ENCODE measurements around the gene MEF2D.

The MEF2D gene

DNA sequence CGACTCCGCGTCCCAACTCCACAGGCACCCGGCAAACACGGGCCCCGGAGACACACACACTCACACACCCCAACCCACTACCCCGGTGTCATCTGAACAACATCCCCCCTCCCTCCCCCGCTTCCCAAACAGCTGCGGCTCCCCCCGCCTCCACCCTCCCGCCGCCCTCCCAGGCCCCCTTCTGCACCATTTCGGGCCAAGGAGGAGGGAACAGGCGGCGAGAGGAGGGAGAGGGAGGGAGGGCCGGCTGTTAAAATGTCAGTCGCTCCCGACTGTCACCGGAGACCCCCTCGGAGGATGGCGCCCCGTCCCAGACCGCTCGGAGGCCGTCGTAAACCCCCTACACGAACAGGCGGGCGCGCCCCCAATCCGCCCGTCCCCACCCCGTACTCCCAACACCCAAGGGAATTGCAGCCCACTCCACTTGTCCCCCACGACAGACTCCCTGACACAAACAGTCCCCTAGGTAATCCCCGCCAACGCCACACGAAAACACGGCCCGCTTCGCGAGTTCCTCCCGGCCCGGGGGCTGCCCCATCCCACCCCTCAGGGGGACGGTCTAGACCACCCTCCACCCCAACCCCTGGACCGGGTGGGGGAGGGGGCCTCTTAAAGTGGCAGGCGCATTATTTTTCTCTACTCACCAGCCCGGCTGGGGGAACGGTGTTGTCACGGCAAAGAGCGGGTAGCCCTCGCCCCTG, 583 bp downstream of the MEF2D start (continued):
- TF ChIP-seq REPIN1 (tag by site-specific recombination; IDR thresholded peaks at IDR 0.05; ENCODE audit: low read depth): no peak
- no peak for TF ChIP-seq ZFP41 (tag by site-specific recombination; IDR thresholded peaks at IDR 0.05; ENCODE audit: borderline replicate concordance)
- TF ChIP-seq MZF1 (tag by site-specific recombination; IDR thresholded peaks at IDR 0.05; ENCODE audit: borderline replicate concordance): peak; percentile 22; the same call in 1 of the 2 replicates
- TF ChIP-seq, protein P1, sequence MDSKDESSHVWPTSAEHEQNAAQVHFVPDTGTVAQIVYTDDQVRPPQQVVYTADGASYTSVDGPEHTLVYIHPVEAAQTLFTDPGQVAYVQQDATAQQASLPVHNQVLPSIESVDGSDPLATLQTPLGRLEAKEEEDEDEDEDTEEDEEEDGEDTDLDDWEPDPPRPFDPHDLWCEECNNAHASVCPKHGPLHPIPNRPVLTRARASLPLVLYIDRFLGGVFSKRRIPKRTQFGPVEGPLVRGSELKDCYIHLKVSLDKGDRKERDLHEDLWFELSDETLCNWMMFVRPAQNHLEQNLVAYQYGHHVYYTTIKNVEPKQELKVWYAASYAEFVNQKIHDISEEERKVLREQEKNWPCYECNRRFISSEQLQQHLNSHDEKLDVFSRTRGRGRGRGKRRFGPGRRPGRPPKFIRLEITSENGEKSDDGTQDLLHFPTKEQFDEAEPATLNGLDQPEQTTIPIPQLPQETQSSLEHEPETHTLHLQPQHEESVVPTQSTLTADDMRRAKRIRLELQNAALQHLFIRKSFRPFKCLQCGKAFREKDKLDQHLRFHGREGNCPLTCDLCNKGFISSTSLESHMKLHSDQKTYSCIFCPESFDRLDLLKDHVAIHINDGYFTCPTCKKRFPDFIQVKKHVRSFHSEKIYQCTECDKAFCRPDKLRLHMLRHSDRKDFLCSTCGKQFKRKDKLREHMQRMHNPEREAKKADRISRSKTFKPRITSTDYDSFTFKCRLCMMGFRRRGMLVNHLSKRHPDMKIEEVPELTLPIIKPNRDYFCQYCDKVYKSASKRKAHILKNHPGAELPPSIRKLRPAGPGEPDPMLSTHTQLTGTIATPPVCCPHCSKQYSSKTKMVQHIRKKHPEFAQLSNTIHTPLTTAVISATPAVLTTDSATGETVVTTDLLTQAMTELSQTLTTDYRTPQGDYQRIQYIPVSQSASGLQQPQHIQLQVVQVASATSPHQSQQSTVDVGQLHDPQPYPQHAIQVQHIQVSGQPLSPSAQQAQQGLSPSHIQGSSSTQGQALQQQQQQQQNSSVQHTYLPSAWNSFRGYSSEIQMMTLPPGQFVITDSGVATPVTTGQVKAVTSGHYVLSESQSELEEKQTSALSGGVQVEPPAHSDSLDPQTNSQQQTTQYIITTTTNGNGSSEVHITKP (tag by site-specific recombination; IDR thresholded peaks at IDR 0.05): peak; percentile 45; the same call in 1 of the 2 replicates
- peak; percentile 96 for TF ChIP-seq EGR2 (tag by site-specific recombination; IDR thresholded peaks at IDR 0.05; ENCODE audit: low read depth)
- TF ChIP-seq ZNF692 (tag by site-specific recombination; IDR thresholded peaks at IDR 0.05): peak; percentile 71
- no peak for TF ChIP-seq KLF7 (tag by site-specific recombination; IDR thresholded peaks at IDR 0.05; ENCODE audit: borderline replicate concordance)
- peak; percentile 12; the same call in 1 of the 2 replicates for TF ChIP-seq ZNF146 (tag by site-specific recombination; IDR thresholded peaks at IDR 0.05)
- peak; percentile 78 for TF ChIP-seq ZEB2 (tag by site-specific recombination; IDR thresholded peaks at IDR 0.05)
- no peak for TF ChIP-seq RBAK (tag by site-specific recombination; IDR thresholded peaks at IDR 0.05)
- 0 out of 2 replicates have a peak, but pooled peaks have one; percentile 17 for TF ChIP-seq HIC1 (tag by site-specific recombination; IDR thresholded peaks at IDR 0.05)
- peak; percentile 95; the same call in 1 of the 2 replicates for TF ChIP-seq KLF8 (tag by site-specific recombination; IDR thresholded peaks at IDR 0.05)
- 0 out of 2 replicates have a peak, but pooled peaks have one; percentile 51 for TF ChIP-seq ZFP69B (tag by site-specific recombination; IDR thresholded peaks at IDR 0.05)
- peak; percentile 97 for TF ChIP-seq ZBTB7A (tag by site-specific recombination; IDR thresholded peaks at IDR 0.05; ENCODE audit: low read depth)
- no peak for TF ChIP-seq ZNF311 (tag by site-specific recombination; IDR thresholded peaks at IDR 0.05; ENCODE audit: borderline replicate concordance)
- peak; percentile 87 for TF ChIP-seq ZBTB48 (tag by site-specific recombination; IDR thresholded peaks at IDR 0.05)
- no peak for TF ChIP-seq ZNF202 (tag by site-specific recombination; IDR thresholded peaks at IDR 0.05; ENCODE audit: borderline replicate concordance)
- peak; percentile 44; the same call in 1 of the 2 replicates for TF ChIP-seq ZBTB8A (tag by site-specific recombination; IDR thresholded peaks at IDR 0.05)
- TF ChIP-seq ZNF292 (tag by site-specific recombination; IDR thresholded peaks at IDR 0.05; ENCODE audit: borderline replicate concordance, low read depth): no peak
- TF ChIP-seq, protein P2, sequence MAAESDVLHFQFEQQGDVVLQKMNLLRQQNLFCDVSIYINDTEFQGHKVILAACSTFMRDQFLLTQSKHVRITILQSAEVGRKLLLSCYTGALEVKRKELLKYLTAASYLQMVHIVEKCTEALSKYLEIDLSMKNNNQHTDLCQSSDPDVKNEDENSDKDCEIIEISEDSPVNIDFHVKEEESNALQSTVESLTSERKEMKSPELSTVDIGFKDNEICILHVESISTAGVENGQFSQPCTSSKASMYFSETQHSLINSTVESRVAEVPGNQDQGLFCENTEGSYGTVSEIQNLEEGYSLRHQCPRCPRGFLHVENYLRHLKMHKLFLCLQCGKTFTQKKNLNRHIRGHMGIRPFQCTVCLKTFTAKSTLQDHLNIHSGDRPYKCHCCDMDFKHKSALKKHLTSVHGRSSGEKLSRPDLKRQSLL (tag by site-specific recombination; IDR thresholded peaks at IDR 0.05): no peak
- TF ChIP-seq ZFHX2 (tag by site-specific recombination; conservative IDR thresholded peaks at IDR 0.05): peak; percentile 97
- TF ChIP-seq ZNF521 (tag by site-specific recombination; IDR thresholded peaks at IDR 0.05): no peak
- TF ChIP-seq ZNF239 (tag by site-specific recombination; IDR thresholded peaks at IDR 0.05): no peak; the same call in 1 of the 2 replicates
- TF ChIP-seq SP2 (tag by site-specific recombination; IDR thresholded peaks at IDR 0.05): peak; percentile 83
- TF ChIP-seq ZNF335 (tag by site-specific recombination; conservative IDR thresholded peaks at IDR 0.05): peak; percentile 71; the same call in 1 of the 2 replicates
- no peak for TF ChIP-seq GLI4 (tag by site-specific recombination; IDR thresholded peaks at IDR 0.05)
- no peak for TF ChIP-seq ZNF792 (tag by site-specific recombination; IDR thresholded peaks at IDR 0.05)
- TF ChIP-seq ZNF324 (tag by site-specific recombination; IDR thresholded peaks at IDR 0.05): 0 out of 2 replicates have a peak, but pooled peaks have one; percentile 28
